GM12878 (cell line): ENCODE data around the gene PCDH1. TPM values are rescaled to one million over a fixed set of nuclear protein-coding genes. Genes with fewer than 3 reads are reported as not detected.

Experiments used
- ATAC-seq: fragments of 200-7000 bp; cut with Tn5 transposase; 3 replicates; pipeline ENCODE4 v1.9.1; 2020; ENCODE audit warnings: mild to moderate bottlenecking, moderate library complexity
- BruUV-seq: library from RNA; stranded (reverse); fragments of 400-500 nt; replicated peaks from 2 replicates; lab custom pipeline; 2021; lab: Mats Ljungman, UMichigan
- CTCF ChIA-PET: fragments of 300-600 bp; sonication (Branson Sonifier 250); formaldehyde crosslinking; extraction: SDS; loops from one replicate; lab custom pipeline; 2021; ENCODE audit warnings: inconsistent platforms; lab: Yijun Ruan, JAX
- POLR2A ChIA-PET: fragments of 350-600 bp; formaldehyde crosslinking; extraction: SDS; loops from one replicate; lab custom pipeline; 2021; ENCODE audit warnings: inconsistent platforms; lab: Charles Lee
- RAD21 ChIA-PET: fragments of 300-600 bp; sonication (Branson Sonifier 250); formaldehyde crosslinking; loops from one replicate; lab custom pipeline; 2023; ENCODE audit warnings: antibody characterized with exemption; ENCODE audit not compliant: unreplicated experiment; lab: Charles Lee
- SMC1A ChIA-PET: fragments of 300-600 bp; sonication (Branson Sonifier 250); formaldehyde crosslinking; loops from one replicate; lab custom pipeline; 2023; ENCODE audit not compliant: unreplicated experiment, uncharacterized antibody; lab: Charles Lee
- DNase-seq: peaks from one replicate; pipeline ENCODE4 v3.0.0-alpha.2; 2011; ENCODE audit warnings: low read depth, low spot score
- FAIRE-seq: peaks from 3 replicates; lab custom pipeline; 2011; peaks lifted over from hg19 to GRCh38; lab: Jason Lieb, UNC
- H2AFZ ChIP-seq: 2 replicates; pipeline ENCODE4 v1.6.0; 2011; ENCODE audit warnings: low read depth, low read length, control low read depth; ENCODE audit not compliant: control insufficient read depth
- H3K27ac ChIP-seq: 2 replicates; pipeline ENCODE4 v1.5.1; 2011; ENCODE audit warnings: control low read depth; ENCODE audit not compliant: control insufficient read depth, insufficient read depth
- H3K27me3 ChIP-seq, 2 experiments: replicated peaks in 1 of 2; 2 replicates each; pipeline versions ENCODE4 v1.6.0 to v1.6.1; 2011; ENCODE audit warnings: low read length in 1 of 2; ENCODE audit not compliant: control insufficient read depth in 2 of 2, insufficient read depth in 2 of 2
- H3K36me3 ChIP-seq, 2 experiments: 2 replicates each; pipeline ENCODE4 v1.5.1; 2011; ENCODE audit warnings: low read length in 1 of 2; ENCODE audit not compliant: control insufficient read depth in 2 of 2, insufficient read depth in 2 of 2
- H3K4me1 ChIP-seq: 2 replicates; pipeline ENCODE4 v1.6.1; 2011; ENCODE audit warnings: mild to moderate bottlenecking, low read length, moderate library complexity, mixed read lengths; ENCODE audit not compliant: control insufficient read depth, insufficient read depth
- H3K4me2 ChIP-seq: 2 replicates; pipeline ENCODE4 v1.6.0; 2011; ENCODE audit warnings: control low read depth; ENCODE audit not compliant: control insufficient read depth, insufficient read depth
- H3K4me3 ChIP-seq: fragments of 200-600 bp; sonication (generic); 2 replicates; pipeline ENCODE4 v1.5.1; 2016
- H3K79me2 ChIP-seq: 2 replicates; pipeline ENCODE4 v1.6.0; 2011; ENCODE audit warnings: low read length; ENCODE audit not compliant: control insufficient read depth, insufficient read depth
- H3K9ac ChIP-seq: 2 replicates; pipeline ENCODE4 v1.8.0; 2011; ENCODE audit warnings: low read length, control low read depth, mixed read lengths; ENCODE audit not compliant: control insufficient read depth, insufficient read depth
- H3K9me3 ChIP-seq: replicated peaks from 3 replicates; pipeline ENCODE4 v1.5.1; 2011; ENCODE audit warnings: mild to moderate bottlenecking, low read length; ENCODE audit not compliant: control insufficient read depth, insufficient read depth
- H4K20me1 ChIP-seq: 2 replicates; pipeline ENCODE4 v1.6.0; 2011; ENCODE audit not compliant: control insufficient read depth, insufficient read depth
- ATF7 ChIP-seq: fragments of 450-650 bp; IDR thresholded peaks from 2 replicates; pipeline ENCODE4 v1.6.1; 2016; ENCODE audit warnings: low read depth, mild to moderate bottlenecking
- HDGF ChIP-seq: fragments of 450-650 bp; IDR thresholded peaks from 2 replicates; pipeline ENCODE4 v1.6.1; 2016; ENCODE audit warnings: antibody characterized with exemption
- SRF ChIP-seq, 2 experiments: IDR thresholded peaks; 2 replicates each; pipeline ENCODE4 v1.6.1; 2011; ENCODE audit warnings: low read depth in 2 of 2, low read length in 2 of 2, mild to moderate bottlenecking in 1 of 2, moderate library complexity in 1 of 2
- TBL1XR1 ChIP-seq: IDR thresholded peaks from 2 replicates; pipeline ENCODE4 v1.6.1; 2012; ENCODE audit warnings: low read depth, low read length, improper control_type of control experiment
- ZNF24 ChIP-seq: fragments of 450-650 bp; IDR thresholded peaks from 2 replicates; pipeline ENCODE4 v1.6.1; 2017; ENCODE audit warnings: antibody characterized with exemption, mild to moderate bottlenecking
- WGBS: methylation state at CpG from one replicate; pipeline ENCODE4 v1.1.6; 2016; ENCODE audit warnings: low lambda C conversion rate; ENCODE audit not compliant: insufficient replicate concordance, insufficient coverage; ENCODE audit errors: missing lambda C conversion rate; 5-methylcytosine and 5-hydroxymethylcytosine counted together
- in situ Hi-C: fragments of 300-500 bp; cut with MboI; formaldehyde crosslinking; loops from 9 replicates; pipeline ENCODE4 v1.14.3; 2018; ENCODE audit warnings: mixed read lengths
- intact Hi-C: fragments of 100-400 bp; cut with micrococcal nuclease; formaldehyde crosslinking; loops from one replicate; pipeline ENCODE4 v1.14.2; 2022; ENCODE audit not compliant: unreplicated experiment
- polyA plus RNA-seq, 11 experiments: library from polyadenylated mRNA; depleted of rRNA in 4 of 11; unstranded in 6 of 11; stranded (reverse) in 5 of 11; fragments of >200 nt; fragmentation: Nextera tagmentation in 4 of 11; fragmentation: Illumina TruSeq in 1 of 11; extraction: Ambion mirVana in 4 of 11; extraction: Trizol in 1 of 11; gene quantifications; 1 replicate in 1 of 11; 2 replicates in 10 of 11; pipeline versions ENCODE4 v1.2.1 to v1.2.3, GENCODE V29; 2011 to 2016; ENCODE audit warnings: inconsistent platforms in 2 of 11, missing spikeins in 2 of 11, low read depth in 1 of 11
- total RNA-seq, 4 experiments: library from RNA; depleted of rRNA in 3 of 4; stranded (reverse); fragments of >200 nt in 3 of 4; fragmentation: Illumina TruSeq in 1 of 4; extraction: Trizol in 1 of 4; gene quantifications; 2 replicates each; pipeline versions ENCODE4 v1.2.1 to v1.2.3, GENCODE V29; 2013 to 2021
- TF ChIP-seq, protein P1 (sequence below): fragments of 450-650 bp; IDR thresholded peaks from 2 replicates; pipeline ENCODE4 v1.6.1; 2017; ENCODE audit warnings: mild to moderate bottlenecking, low read depth, inconsistent platforms; ENCODE audit not compliant: poor library complexity, severe bottlenecking
- TF ChIP-seq, protein P2 (sequence below): fragments of 450-650 bp; IDR thresholded peaks from 2 replicates; pipeline ENCODE4 v1.6.1; 2017; ENCODE audit warnings: mild to moderate bottlenecking
- TF ChIP-seq, protein P3 (sequence below): fragments of 450-650 bp; IDR thresholded peaks from 2 replicates; pipeline ENCODE4 v1.6.1; 2017; ENCODE audit warnings: antibody characterized with exemption, mild to moderate bottlenecking, moderate library complexity
- TF ChIP-seq, protein P4 (sequence below): IDR thresholded peaks from 2 replicates; pipeline ENCODE4 v1.6.1; 2011; ENCODE audit warnings: low read depth, low read length, improper control_type of control experiment, borderline replicate concordance
- TF ChIP-seq, protein P5 (sequence below): IDR thresholded peaks from 2 replicates; pipeline ENCODE4 v1.6.1; 2011; ENCODE audit warnings: mild to moderate bottlenecking, low read depth, low read length, moderate library complexity; ENCODE audit not compliant: insufficient replicate concordance
- TF ChIP-seq, protein P6 (sequence below): fragments of 450-650 bp; IDR thresholded peaks from 2 replicates; pipeline ENCODE4 v1.6.1; 2018; ENCODE audit warnings: mild to moderate bottlenecking, low read depth, moderate library complexity; ENCODE audit not compliant: partially characterized antibody

Gene PCDH1
- total and polyA plus RNA-seq, 10 of the 15 experiments (the other 5 are each of a cell fraction or from before 2014, with no cell fraction given): 0.07 to 0.36 (median 0.16) TPM; not detected in 7

DNA sequence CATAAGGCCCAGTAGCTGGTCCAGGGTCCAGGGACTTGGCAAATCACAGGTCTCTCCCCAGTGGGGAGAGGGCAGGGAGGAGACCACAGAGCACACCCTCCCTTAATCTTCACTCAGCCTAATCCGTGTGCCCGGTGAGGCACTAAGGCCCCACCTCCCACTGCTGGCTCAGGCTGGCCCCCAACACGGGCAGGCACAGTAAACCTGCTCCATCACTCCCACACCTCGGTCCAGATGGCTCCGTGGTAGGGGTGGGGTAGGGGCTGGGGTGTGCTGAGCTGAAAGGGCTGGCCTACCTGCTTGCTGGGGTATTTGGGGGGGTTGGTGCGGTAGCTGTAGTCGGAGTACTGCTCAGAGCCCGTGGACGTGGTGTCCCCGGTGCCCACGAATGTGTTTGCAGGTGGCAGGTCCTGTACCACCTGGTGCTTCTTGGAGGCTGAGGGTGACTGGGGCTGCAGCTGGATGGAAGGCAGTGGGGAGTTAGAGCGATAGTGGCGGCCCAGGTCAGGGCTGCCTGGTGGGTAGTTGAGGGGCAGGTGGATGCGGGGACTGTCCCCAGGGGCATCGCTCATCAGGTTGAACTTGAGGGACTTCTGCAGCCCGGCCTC is 15.2 kb downstream of the PCDH1 start:
- CTCF ChIA-PET: no interaction called here
- 49% methylated on average over 15 of the region's 16 CpGs for WGBS
- intact Hi-C loops (no loop called here), in situ Hi-C loops (no loop called here)
- H3K4me1 ChIP-seq: no peaks in the 10 kb centered on the region
- no peaks in the 10 kb centered on the region for H3K79me2 ChIP-seq
- no peak for ATAC-seq
- no peak overlapping the region for H3K9ac ChIP-seq
- no peaks in the 10 kb centered on the region for H3K9me3 ChIP-seq
- peaks cover 6 to 7% of the 10 kb centered on the region in 2 experiments; a peak in 2 of 4 replicates for H3K27me3 ChIP-seq
- no peak overlapping the region for H3K27ac ChIP-seq
- no peak overlapping the region for H2AFZ ChIP-seq
- no peaks in the 10 kb centered on the region for H3K36me3 ChIP-seq
- RAD21 ChIA-PET: no interaction called here
- H3K4me2 ChIP-seq: no peak overlapping the region
- H3K4me3 ChIP-seq: no peak overlapping the region
- DNase-seq: no peak
- SMC1A ChIA-PET: no interaction called here
- no TSS peak for BruUV-seq
- no peak for FAIRE-seq
- no peaks in the 10 kb centered on the region for H4K20me1 ChIP-seq
- POLR2A ChIA-PET: no interaction called here
- no peak for TF ChIP-seq TBL1XR1
- TF ChIP-seq ZNF24: no peak
- TF ChIP-seq, protein P1, sequence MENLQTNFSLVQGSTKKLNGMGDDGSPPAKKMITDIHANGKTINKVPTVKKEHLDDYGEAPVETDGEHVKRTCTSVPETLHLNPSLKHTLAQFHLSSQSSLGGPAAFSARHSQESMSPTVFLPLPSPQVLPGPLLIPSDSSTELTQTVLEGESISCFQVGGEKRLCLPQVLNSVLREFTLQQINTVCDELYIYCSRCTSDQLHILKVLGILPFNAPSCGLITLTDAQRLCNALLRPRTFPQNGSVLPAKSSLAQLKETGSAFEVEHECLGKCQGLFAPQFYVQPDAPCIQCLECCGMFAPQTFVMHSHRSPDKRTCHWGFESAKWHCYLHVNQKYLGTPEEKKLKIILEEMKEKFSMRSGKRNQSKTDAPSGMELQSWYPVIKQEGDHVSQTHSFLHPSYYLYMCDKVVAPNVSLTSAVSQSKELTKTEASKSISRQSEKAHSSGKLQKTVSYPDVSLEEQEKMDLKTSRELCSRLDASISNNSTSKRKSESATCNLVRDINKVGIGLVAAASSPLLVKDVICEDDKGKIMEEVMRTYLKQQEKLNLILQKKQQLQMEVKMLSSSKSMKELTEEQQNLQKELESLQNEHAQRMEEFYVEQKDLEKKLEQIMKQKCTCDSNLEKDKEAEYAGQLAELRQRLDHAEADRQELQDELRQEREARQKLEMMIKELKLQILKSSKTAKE: no peak
- no peak for TF ChIP-seq HDGF
- TF ChIP-seq ATF7: no peak
- TF ChIP-seq, protein P2, sequence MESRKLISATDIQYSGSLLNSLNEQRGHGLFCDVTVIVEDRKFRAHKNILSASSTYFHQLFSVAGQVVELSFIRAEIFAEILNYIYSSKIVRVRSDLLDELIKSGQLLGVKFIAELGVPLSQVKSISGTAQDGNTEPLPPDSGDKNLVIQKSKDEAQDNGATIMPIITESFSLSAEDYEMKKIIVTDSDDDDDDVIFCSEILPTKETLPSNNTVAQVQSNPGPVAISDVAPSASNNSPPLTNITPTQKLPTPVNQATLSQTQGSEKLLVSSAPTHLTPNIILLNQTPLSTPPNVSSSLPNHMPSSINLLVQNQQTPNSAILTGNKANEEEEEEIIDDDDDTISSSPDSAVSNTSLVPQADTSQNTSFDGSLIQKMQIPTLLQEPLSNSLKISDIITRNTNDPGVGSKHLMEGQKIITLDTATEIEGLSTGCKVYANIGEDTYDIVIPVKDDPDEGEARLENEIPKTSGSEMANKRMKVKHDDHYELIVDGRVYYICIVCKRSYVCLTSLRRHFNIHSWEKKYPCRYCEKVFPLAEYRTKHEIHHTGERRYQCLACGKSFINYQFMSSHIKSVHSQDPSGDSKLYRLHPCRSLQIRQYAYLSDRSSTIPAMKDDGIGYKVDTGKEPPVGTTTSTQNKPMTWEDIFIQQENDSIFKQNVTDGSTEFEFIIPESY: no peak
- TF ChIP-seq, protein P3, sequence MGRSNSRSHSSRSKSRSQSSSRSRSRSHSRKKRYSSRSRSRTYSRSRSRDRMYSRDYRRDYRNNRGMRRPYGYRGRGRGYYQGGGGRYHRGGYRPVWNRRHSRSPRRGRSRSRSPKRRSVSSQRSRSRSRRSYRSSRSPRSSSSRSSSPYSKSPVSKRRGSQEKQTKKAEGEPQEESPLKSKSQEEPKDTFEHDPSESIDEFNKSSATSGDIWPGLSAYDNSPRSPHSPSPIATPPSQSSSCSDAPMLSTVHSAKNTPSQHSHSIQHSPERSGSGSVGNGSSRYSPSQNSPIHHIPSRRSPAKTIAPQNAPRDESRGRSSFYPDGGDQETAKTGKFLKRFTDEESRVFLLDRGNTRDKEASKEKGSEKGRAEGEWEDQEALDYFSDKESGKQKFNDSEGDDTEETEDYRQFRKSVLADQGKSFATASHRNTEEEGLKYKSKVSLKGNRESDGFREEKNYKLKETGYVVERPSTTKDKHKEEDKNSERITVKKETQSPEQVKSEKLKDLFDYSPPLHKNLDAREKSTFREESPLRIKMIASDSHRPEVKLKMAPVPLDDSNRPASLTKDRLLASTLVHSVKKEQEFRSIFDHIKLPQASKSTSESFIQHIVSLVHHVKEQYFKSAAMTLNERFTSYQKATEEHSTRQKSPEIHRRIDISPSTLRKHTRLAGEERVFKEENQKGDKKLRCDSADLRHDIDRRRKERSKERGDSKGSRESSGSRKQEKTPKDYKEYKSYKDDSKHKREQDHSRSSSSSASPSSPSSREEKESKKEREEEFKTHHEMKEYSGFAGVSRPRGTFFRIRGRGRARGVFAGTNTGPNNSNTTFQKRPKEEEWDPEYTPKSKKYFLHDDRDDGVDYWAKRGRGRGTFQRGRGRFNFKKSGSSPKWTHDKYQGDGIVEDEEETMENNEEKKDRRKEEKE: no peak
- TF ChIP-seq, protein P4, sequence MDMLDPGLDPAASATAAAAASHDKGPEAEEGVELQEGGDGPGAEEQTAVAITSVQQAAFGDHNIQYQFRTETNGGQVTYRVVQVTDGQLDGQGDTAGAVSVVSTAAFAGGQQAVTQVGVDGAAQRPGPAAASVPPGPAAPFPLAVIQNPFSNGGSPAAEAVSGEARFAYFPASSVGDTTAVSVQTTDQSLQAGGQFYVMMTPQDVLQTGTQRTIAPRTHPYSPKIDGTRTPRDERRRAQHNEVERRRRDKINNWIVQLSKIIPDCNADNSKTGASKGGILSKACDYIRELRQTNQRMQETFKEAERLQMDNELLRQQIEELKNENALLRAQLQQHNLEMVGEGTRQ: no peak
- TF ChIP-seq, protein P5, sequence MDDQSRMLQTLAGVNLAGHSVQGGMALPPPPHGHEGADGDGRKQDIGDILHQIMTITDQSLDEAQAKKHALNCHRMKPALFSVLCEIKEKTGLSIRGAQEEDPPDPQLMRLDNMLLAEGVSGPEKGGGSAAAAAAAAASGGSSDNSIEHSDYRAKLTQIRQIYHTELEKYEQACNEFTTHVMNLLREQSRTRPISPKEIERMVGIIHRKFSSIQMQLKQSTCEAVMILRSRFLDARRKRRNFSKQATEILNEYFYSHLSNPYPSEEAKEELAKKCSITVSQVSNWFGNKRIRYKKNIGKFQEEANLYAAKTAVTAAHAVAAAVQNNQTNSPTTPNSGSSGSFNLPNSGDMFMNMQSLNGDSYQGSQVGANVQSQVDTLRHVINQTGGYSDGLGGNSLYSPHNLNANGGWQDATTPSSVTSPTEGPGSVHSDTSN: no peak
- TF ChIP-seq, protein P6, sequence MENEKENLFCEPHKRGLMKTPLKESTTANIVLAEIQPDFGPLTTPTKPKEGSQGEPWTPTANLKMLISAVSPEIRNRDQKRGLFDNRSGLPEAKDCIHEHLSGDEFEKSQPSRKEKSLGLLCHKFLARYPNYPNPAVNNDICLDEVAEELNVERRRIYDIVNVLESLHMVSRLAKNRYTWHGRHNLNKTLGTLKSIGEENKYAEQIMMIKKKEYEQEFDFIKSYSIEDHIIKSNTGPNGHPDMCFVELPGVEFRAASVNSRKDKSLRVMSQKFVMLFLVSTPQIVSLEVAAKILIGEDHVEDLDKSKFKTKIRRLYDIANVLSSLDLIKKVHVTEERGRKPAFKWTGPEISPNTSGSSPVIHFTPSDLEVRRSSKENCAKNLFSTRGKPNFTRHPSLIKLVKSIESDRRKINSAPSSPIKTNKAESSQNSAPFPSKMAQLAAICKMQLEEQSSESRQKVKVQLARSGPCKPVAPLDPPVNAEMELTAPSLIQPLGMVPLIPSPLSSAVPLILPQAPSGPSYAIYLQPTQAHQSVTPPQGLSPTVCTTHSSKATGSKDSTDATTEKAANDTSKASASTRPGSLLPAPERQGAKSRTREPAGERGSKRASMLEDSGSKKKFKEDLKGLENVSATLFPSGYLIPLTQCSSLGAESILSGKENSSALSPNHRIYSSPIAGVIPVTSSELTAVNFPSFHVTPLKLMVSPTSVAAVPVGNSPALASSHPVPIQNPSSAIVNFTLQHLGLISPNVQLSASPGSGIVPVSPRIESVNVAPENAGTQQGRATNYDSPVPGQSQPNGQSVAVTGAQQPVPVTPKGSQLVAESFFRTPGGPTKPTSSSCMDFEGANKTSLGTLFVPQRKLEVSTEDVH: no peak
- TF ChIP-seq SRF (IDR thresholded peaks at IDR 0.05; ENCODE audit: low read depth in 2 of 2, low read length in 2 of 2): no peak
